ENCODE data around the gene REV3L. TPM values are rescaled to one million over a fixed set of nuclear protein-coding genes. Genes with fewer than 3 reads are reported as not detected.
"Not testable (repeated sequence)": the region's sequence is repeated elsewhere in the genome, so short reads cannot be mapped to it uniquely, and the experiment has no call there.

Gene REV3L
- total RNA-seq, 4 donors from 2014 or later, result 25.9 to 79.1 (median 49.0) TPM

GRCh38 chr6:111258010-111258409 is 225.0 kb downstream of the REV3L start:
- no peaks in the 10 kb centered on the region for H3K27me3 ChIP-seq
- intact Hi-C loops (cut with DNase I; ENCODE audit: low total_unique reads) (loop anchor here (2.0 kb wide), 4 partner anchors 29 to 785 kb away; partner anchors contain the start of gene REV3L), in situ Hi-C loops (cut with MboI; ENCODE audit: low sequenced_read_pairs in 4 of 4) (loop anchor here (10.0 to 25.0 kb wide), 3 partner anchors 379 to 804 kb away; partner anchors contain the start of gene CCN6 (in 1 of the 4))
- H3K9me3 ChIP-seq, result no peaks in the 10 kb centered on the region
- peaks cover 12 to 14% of the 10 kb centered on the region in 2 donors for H3K4me1 ChIP-seq
- no peak overlapping the region for H3K27ac ChIP-seq
- TF ChIP-seq CTCF (IDR thresholded peaks at IDR 0.05 in 4 of 5, conservative IDR thresholded peaks at IDR 0.05 in 1 of 5) (no peak), POLR2A (IDR thresholded peaks at IDR 0.05) (no peak)
- no peak overlapping the region for H3K4me3 ChIP-seq
- DNase-seq, result no peak
- no peaks in the 10 kb centered on the region for H3K36me3 ChIP-seq
- ATAC-seq, result no peak

GRCh38 chr6:111256646-111257045 is 226.4 kb downstream of the REV3L start:
- DNase-seq (no peak), ATAC-seq (no peak)
- Histone ChIP-seq H3K4me3 (no peak overlapping the region), H3K4me1 (peaks cover 12 to 14% of the 10 kb centered on the region in 2 donors), H3K27ac (no peak overlapping the region), H3K27me3 (no peaks in the 10 kb centered on the region), H3K9me3 (no peaks in the 10 kb centered on the region), H3K36me3 (no peaks in the 10 kb centered on the region)
- intact Hi-C loops (cut with DNase I; ENCODE audit: low total_unique reads) (no loop called here), in situ Hi-C loops (cut with MboI; ENCODE audit: low sequenced_read_pairs in 4 of 4) (loop anchor here (10.0 to 25.0 kb wide), 3 partner anchors 381 to 806 kb away; partner anchors contain the start of gene CCN6 (in 1 of the 4))
- TF ChIP-seq POLR2A (IDR thresholded peaks at IDR 0.05) (no peak), CTCF (IDR thresholded peaks at IDR 0.05 in 4 of 5, conservative IDR thresholded peaks at IDR 0.05 in 1 of 5) (no peak)

- H3K36me3 ChIP-seq; H3K4me3 ChIP-seq; ATAC-seq; DNase-seq; H3K27ac ChIP-seq; intact Hi-C loops (cut with DNase I; ENCODE audit: low total_unique reads); H3K27me3 ChIP-seq; H3K9me3 ChIP-seq: not testable (repeated sequence)
- peaks cover 12 to 14% of the 10 kb centered on the region in 2 donors for H3K4me1 ChIP-seq
- in situ Hi-C loops (cut with MboI; ENCODE audit: low sequenced_read_pairs in 4 of 4), result loop anchor here (10.0 to 25.0 kb wide), 3 partner anchors 381 to 806 kb away; partner anchors contain the start of gene CCN6 (in 1 of the 4)
Measured at GRCh38 chr6:111255838-111256237, 227.2 kb downstream of the REV3L start.

- no peak overlapping the region for H3K27ac ChIP-seq
- intact Hi-C loops (cut with DNase I; ENCODE audit: low total_unique reads), result no loop called here
- H3K27me3 ChIP-seq, result no peaks in the 10 kb centered on the region
- no peak overlapping the region for H3K4me3 ChIP-seq
- no peak for TF ChIP-seq CTCF (IDR thresholded peaks at IDR 0.05 in 4 of 5, conservative IDR thresholded peaks at IDR 0.05 in 1 of 5)
- TF ChIP-seq POLR2A (IDR thresholded peaks at IDR 0.05), result no peak
- ATAC-seq (no peak), DNase-seq (no peak)
- H3K36me3 ChIP-seq, result no peaks in the 10 kb centered on the region
- no peaks in the 10 kb centered on the region for H3K9me3 ChIP-seq
- in situ Hi-C loops (cut with MboI; ENCODE audit: low sequenced_read_pairs in 4 of 4), result loop anchor here (10.0 to 25.0 kb wide), 3 partner anchors 383 to 808 kb away; partner anchors contain the start of gene CCN6 (in 1 of the 4)
- H3K4me1 ChIP-seq, result peaks cover 4 to 5% of the 10 kb centered on the region in 2 donors
Measured at GRCh38 chr6:111254779-111255166, 228.2 kb downstream of the REV3L start.

- Histone ChIP-seq H3K4me1 (peaks cover 0 to 4% of the 10 kb centered on the region in 2 donors), H3K36me3 (no peaks in the 10 kb centered on the region), H3K27me3 (no peaks in the 10 kb centered on the region), H3K4me3 (no peak overlapping the region), H3K27ac (no peak overlapping the region), H3K9me3 (no peaks in the 10 kb centered on the region)
- DNase-seq (no peak), ATAC-seq (no peak)
- TF ChIP-seq CTCF (IDR thresholded peaks at IDR 0.05 in 4 of 5, conservative IDR thresholded peaks at IDR 0.05 in 1 of 5), result no peak
- no peak for TF ChIP-seq POLR2A (IDR thresholded peaks at IDR 0.05)
- intact Hi-C loops (cut with DNase I; ENCODE audit: low total_unique reads) (no loop called here), in situ Hi-C loops (cut with MboI; ENCODE audit: low sequenced_read_pairs in 4 of 4) (loop anchor here (10.0 to 25.0 kb wide), 3 partner anchors 383 to 808 kb away; partner anchors contain the start of gene CCN6 (in 1 of the 4))
Measured at GRCh38 chr6:111254004-111254778, 228.8 kb downstream of the REV3L start.

Measured in gastrocnemius medialis (tissue), 4 donors.